ENCODE data around the gene CSPG4. TPM values are rescaled to one million over a fixed set of nuclear protein-coding genes. Genes with fewer than 3 reads are reported as not detected.

CSPG4 gene
- total and polyA plus RNA-seq, 2 of the 13 experiments (the other 11 are each of a cell fraction or from before 2014, with no cell fraction given) = 0.01 to 0.04 TPM

DNA sequence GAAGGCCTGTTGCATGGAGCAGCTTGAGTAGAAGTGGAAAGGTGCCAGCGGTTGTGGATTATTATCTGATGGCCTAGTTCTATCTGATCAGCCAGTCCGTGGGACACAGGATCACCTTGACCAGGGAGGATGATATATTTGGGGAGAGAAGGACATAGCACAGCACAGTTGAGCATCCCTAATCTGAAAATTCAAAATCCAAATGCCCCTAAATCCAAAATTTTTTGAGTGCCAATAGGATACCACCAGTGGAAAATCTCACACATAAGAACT is 6.0 kb downstream of the CSPG4 start:
- CTCF ChIA-PET (ENCODE audit: low intra/inter-chr PET ratio, low total read pairs) = interaction anchor here (0.6 kb wide), 1 partner anchor 151 kb away, joined by 3 read pairs; no protein-coding TSS in a partner anchor

DNA sequence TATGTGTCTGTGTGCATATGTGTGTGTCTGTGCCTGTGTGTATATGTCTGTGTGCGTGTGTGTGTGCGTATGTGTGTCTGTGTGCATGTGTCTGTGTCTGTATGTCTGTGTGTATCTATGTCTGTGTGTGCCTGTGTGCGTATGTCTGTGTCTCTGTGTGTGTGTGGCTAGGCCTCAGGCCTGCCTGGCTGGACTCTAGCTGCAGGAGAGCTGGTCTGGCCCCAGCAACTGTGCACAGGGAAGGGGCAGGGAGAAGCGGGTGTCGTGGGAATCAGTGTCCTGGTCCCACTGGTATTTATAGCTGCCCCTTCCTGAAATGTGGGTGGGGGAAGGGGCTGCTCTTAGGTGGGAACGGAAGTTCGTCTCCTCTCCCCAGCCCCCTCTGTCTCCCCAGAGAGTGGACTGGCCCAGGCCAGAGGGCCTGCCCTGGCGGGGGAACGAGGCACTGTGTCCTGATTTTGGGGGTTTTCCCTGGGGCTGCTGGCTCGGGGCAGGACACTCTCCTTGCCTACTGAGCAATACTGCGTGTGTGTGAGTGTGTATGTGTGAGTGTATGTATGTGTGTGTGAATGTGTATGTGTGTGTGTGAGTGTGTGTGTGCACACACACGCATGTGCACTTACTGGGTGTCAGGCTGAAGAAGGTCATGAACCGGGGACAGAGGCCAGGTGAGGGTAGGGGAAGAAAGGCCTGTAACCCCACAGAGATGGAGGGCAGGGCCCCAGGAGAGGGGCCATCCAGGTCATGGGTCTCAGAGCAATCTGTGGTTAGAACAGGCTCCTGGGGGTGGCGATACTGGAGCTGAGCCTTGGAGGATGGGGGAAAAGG is 6.6 kb downstream of the CSPG4 start:
- POLR2A ChIA-PET = no interaction called here
- CTCF ChIA-PET (ENCODE audit: low intra/inter-chr PET ratio, low total read pairs) = interaction anchor here (0.6 kb wide), 1 partner anchor 150 kb away, joined by 3 read pairs; no protein-coding TSS in a partner anchor
- Histone ChIP-seq H2AFZ (ENCODE audit: low read length) (no peak overlapping the region), H4K20me1 (ENCODE audit: insufficient read depth, low read length) (no peaks in the 10 kb centered on the region), H3K27ac (ENCODE audit: extremely low read length, insufficient read depth, low read length) (no peak overlapping the region), H3K27me3 (ENCODE audit: control insufficient read depth in 1 of 2, insufficient read depth in 2 of 2, low read length in 2 of 2) (peaks cover 4 to 24% of the 10 kb centered on the region in 2 experiments), H3K79me2 (ENCODE audit: insufficient read depth, low read length) (no peaks in the 10 kb centered on the region), H3K4me2 (ENCODE audit: low read depth, low read length) (no peak overlapping the region), H3K36me3 (replicated peaks in 1 of 2; ENCODE audit: control insufficient read depth in 1 of 2, insufficient read depth in 2 of 2, low read length in 2 of 2) (no peaks in the 10 kb centered on the region), H3K9ac (ENCODE audit: insufficient read depth, low read depth, low read length) (no peak overlapping the region), H3K9me3 (ENCODE audit: low read length) (no peaks in the 10 kb centered on the region), H3K4me3 (replicated peaks in 1 of 3; ENCODE audit: insufficient read depth in 1 of 3, low read depth in 2 of 3, low read length in 3 of 3) (no peak overlapping the region), H3K4me1 (ENCODE audit: insufficient read depth, low read length) (no peaks in the 10 kb centered on the region)
- intact Hi-C loops (cut with micrococcal nuclease; ENCODE audit: unreplicated experiment) (no loop called here), in situ Hi-C loops (cut with HindIII; ENCODE audit: extremely low pct_ligation_motif_present, low pct_unique_long_range_greater_than_20kb) (no loop called here)
- 43% methylated on average over 9 of the region's 14 CpGs for WGBS (ENCODE audit: low lambda C conversion rate)
- DNase-seq (ENCODE audit: low spot score) (no peak), FAIRE-seq (no peak), ATAC-seq (0 out of 3 replicates have a peak, but pooled peaks have one; percentile 9)
- BruUV-seq (replicated peaks) = no TSS peak
- TF ChIP-seq JARID2 (CRISPR knock-in tag; IDR thresholded peaks at IDR 0.05; ENCODE audit: insufficient replicate concordance) (no peak), SMARCC2 (IDR thresholded peaks at IDR 0.05) (no peak), ZNF331 (CRISPR knock-in tag; IDR thresholded peaks at IDR 0.05) (no peak), KMT2B (CRISPR knock-in tag; IDR thresholded peaks at IDR 0.05) (no peak), ZSCAN22 (CRISPR knock-in tag; IDR thresholded peaks at IDR 0.05) (no peak), ZNF788 (CRISPR knock-in tag; IDR thresholded peaks at IDR 0.05; ENCODE audit: borderline replicate concordance) (no peak), SRSF1 (optimal IDR thresholded peaks at IDR 0.05; ENCODE audit: low read depth, low read length) (no peak), MAFG (CRISPR knock-in tag; IDR thresholded peaks at IDR 0.05) (no peak)
- TF ChIP-seq, protein P1, sequence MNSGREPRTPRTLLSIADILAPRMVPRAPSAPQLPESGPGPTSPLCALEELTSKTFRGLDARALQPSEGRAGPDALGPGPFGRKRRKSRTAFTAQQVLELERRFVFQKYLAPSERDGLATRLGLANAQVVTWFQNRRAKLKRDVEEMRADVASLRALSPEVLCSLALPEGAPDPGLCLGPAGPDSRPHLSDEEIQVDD (CRISPR knock-in tag; IDR thresholded peaks at IDR 0.05; ENCODE audit: borderline replicate concordance) = no peak
- TF ChIP-seq, protein P2, sequence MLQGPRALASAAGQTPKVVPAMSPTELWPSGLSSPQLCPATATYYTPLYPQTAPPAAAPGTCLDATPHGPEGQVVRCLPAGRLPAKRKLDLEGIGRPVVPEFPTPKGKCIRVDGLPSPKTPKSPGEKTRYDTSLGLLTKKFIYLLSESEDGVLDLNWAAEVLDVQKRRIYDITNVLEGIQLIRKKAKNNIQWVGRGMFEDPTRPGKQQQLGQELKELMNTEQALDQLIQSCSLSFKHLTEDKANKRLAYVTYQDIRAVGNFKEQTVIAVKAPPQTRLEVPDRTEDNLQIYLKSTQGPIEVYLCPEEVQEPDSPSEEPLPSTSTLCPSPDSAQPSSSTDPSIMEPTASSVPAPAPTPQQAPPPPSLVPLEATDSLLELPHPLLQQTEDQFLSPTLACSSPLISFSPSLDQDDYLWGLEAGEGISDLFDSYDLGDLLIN (CRISPR knock-in tag; IDR thresholded peaks at IDR 0.05; ENCODE audit: borderline replicate concordance) = no peak
- TF ChIP-seq, protein P3, sequence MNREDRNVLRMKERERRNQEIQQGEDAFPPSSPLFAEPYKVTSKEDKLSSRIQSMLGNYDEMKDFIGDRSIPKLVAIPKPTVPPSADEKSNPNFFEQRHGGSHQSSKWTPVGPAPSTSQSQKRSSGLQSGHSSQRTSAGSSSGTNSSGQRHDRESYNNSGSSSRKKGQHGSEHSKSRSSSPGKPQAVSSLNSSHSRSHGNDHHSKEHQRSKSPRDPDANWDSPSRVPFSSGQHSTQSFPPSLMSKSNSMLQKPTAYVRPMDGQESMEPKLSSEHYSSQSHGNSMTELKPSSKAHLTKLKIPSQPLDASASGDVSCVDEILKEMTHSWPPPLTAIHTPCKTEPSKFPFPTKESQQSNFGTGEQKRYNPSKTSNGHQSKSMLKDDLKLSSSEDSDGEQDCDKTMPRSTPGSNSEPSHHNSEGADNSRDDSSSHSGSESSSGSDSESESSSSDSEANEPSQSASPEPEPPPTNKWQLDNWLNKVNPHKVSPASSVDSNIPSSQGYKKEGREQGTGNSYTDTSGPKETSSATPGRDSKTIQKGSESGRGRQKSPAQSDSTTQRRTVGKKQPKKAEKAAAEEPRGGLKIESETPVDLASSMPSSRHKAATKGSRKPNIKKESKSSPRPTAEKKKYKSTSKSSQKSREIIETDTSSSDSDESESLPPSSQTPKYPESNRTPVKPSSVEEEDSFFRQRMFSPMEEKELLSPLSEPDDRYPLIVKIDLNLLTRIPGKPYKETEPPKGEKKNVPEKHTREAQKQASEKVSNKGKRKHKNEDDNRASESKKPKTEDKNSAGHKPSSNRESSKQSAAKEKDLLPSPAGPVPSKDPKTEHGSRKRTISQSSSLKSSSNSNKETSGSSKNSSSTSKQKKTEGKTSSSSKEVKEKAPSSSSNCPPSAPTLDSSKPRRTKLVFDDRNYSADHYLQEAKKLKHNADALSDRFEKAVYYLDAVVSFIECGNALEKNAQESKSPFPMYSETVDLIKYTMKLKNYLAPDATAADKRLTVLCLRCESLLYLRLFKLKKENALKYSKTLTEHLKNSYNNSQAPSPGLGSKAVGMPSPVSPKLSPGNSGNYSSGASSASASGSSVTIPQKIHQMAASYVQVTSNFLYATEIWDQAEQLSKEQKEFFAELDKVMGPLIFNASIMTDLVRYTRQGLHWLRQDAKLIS (CRISPR knock-in tag; IDR thresholded peaks at IDR 0.05) = no peak

More for the DNA sequence above, 6.0 kb downstream of the CSPG4 start:
- H3K9me3 ChIP-seq (ENCODE audit: low read length) = no peaks in the 10 kb centered on the region
- H3K79me2 ChIP-seq (ENCODE audit: insufficient read depth, low read length) = no peaks in the 10 kb centered on the region
- H3K27ac ChIP-seq (ENCODE audit: extremely low read length, insufficient read depth, low read length) = no peak overlapping the region
- no peak for DNase-seq (ENCODE audit: low spot score)
- no peaks in the 10 kb centered on the region for H3K4me1 ChIP-seq (ENCODE audit: insufficient read depth, low read length)
- intact Hi-C loops (cut with micrococcal nuclease; ENCODE audit: unreplicated experiment) = no loop called here
- no peaks in the 10 kb centered on the region for H4K20me1 ChIP-seq (ENCODE audit: insufficient read depth, low read length)
- H3K4me2 ChIP-seq (ENCODE audit: low read depth, low read length) = no peak overlapping the region
- no peak for ATAC-seq
- H2AFZ ChIP-seq (ENCODE audit: low read length) = no peak overlapping the region
- POLR2A ChIA-PET = no interaction called here
- in situ Hi-C loops (cut with HindIII; ENCODE audit: extremely low pct_ligation_motif_present, low pct_unique_long_range_greater_than_20kb) = no loop called here
- no peak overlapping the region for H3K4me3 ChIP-seq (replicated peaks in 1 of 3; ENCODE audit: insufficient read depth in 1 of 3, low read depth in 2 of 3, low read length in 3 of 3)
- FAIRE-seq = no peak
- peaks cover 1 to 23% of the 10 kb centered on the region in 2 experiments for H3K27me3 ChIP-seq (ENCODE audit: control insufficient read depth in 1 of 2, insufficient read depth in 2 of 2, low read length in 2 of 2)
- no TSS peak for BruUV-seq (replicated peaks)
- 29% methylated on average over 2 of the region's 2 CpGs for WGBS (ENCODE audit: low lambda C conversion rate)
- H3K9ac ChIP-seq (ENCODE audit: insufficient read depth, low read depth, low read length) = no peak overlapping the region
- H3K36me3 ChIP-seq (replicated peaks in 1 of 2; ENCODE audit: control insufficient read depth in 1 of 2, insufficient read depth in 2 of 2, low read length in 2 of 2) = no peaks in the 10 kb centered on the region
- no peak for TF ChIP-seq MBD4 (IDR thresholded peaks at IDR 0.05; ENCODE audit: borderline replicate concordance, low read length)
- no peak for TF ChIP-seq MAFK (conservative IDR thresholded peaks at IDR 0.05 in 1 of 2, IDR thresholded peaks at IDR 0.05 in 1 of 2; ENCODE audit: low read length in 2 of 2)
- TF ChIP-seq ZNF24 (IDR thresholded peaks at IDR 0.05) = no peak

Data from HepG2 (cell line).